Kidney (tissue), 14 donors: Measurements from ENCODE around the gene TGOLN2. TPM values are rescaled to one million over a fixed set of nuclear protein-coding genes. Genes with fewer than 3 reads are reported as not detected.

Experiments used
- DNase-seq, 5 donors: peaks; one replicate each; pipeline ENCODE4 v3.0.0-alpha.2; 2013 to 2020
- FAIRE-seq: peaks from 2 replicates; lab custom pipeline; 2012; peaks lifted over from hg19 to GRCh38; lab: Jason Lieb, UNC
- H3K27ac ChIP-seq, 2 donors: one replicate each; pipeline ENCODE4 v1.7.0; 2013; ENCODE audit warnings: low read depth in 2 of 2, low read length in 2 of 2, inconsistent platforms in 1 of 2
- H3K27me3 ChIP-seq: one replicate; pipeline ENCODE4 v1.7.1; 2013; ENCODE audit warnings: low read length, inconsistent platforms; ENCODE audit not compliant: control insufficient read depth, insufficient read depth
- H3K36me3 ChIP-seq, 3 donors: one replicate each; pipeline versions ENCODE4 v1.7.0 to v1.7.1; 2013; ENCODE audit warnings: low read length in 3 of 3, control low read depth in 1 of 3, inconsistent platforms in 1 of 3; ENCODE audit not compliant: insufficient read depth in 3 of 3, control insufficient read depth in 2 of 3
- H3K4me1 ChIP-seq, 3 donors: one replicate each; pipeline versions ENCODE4 v1.7.0 to v1.7.1; 2013; ENCODE audit warnings: low read length in 3 of 3, inconsistent platforms in 1 of 3, low read depth in 1 of 3; ENCODE audit not compliant: control insufficient read depth in 2 of 3, insufficient read depth in 2 of 3
- H3K4me3 ChIP-seq, 3 donors: one replicate each; pipeline versions ENCODE4 v1.7.0 to v1.8.1; 2013; ENCODE audit warnings: low read length in 3 of 3, control low read depth in 1 of 3, inconsistent platforms in 1 of 3
- H3K9ac ChIP-seq, 3 donors: one replicate each; pipeline versions ENCODE4 v1.7.0 to v1.7.1; 2013; ENCODE audit warnings: low read length in 3 of 3, control low read depth in 1 of 3, inconsistent platforms in 1 of 3
- H3K9me3 ChIP-seq, 3 donors: one replicate each; pipeline versions ENCODE4 v1.7.0 to v1.7.1; 2013; ENCODE audit warnings: low read length in 3 of 3, control low read depth in 1 of 3, inconsistent platforms in 1 of 3; ENCODE audit not compliant: control insufficient read depth in 2 of 3, insufficient read depth in 1 of 3
- CTCF ChIP-seq: IDR thresholded peaks from 3 replicates; pipeline ENCODE4 v1.5.1; 2012; ENCODE audit warnings: mild to moderate bottlenecking, moderate library complexity, borderline replicate concordance; ENCODE audit not compliant: insufficient read depth; ENCODE audit errors: extremely low read depth
- intact Hi-C: fragments of 100-400 bp; cut with DNase I; formaldehyde crosslinking; loops from one replicate; pipeline ENCODE4 v1.11.1; 2022
- polyA plus RNA-seq: library from polyadenylated mRNA; stranded (reverse); fragments of 350-450 nt; fragmentation: Illumina TruSeq; extraction: RNeasy Lipid Tissue Mini Kit (QIAGEN cat#74804); gene quantifications from one replicate; pipeline ENCODE4 v1.2.3, GENCODE V29; 2014; ENCODE audit warnings: low read depth, low replicate concordance; ENCODE audit not compliant: insufficient read depth
- total RNA-seq: library from RNA; stranded (reverse); fragmentation: NEBNext Ultra II Directional; extraction: Animal tissue kit (Norgen Biotek cat#: 25700); gene quantifications from one replicate; pipeline ENCODE4 v1.2.1, GENCODE V29; 2021
- donor health status: control.
- donor health status: control.
- donor health status: control.
- donor health status: control.
- donor health status: control.
- donor health status: DM: yes; HTN: yes; CAD: no.
- donor health status: Normal renal cell carcinoma (clear cell type).

The TGOLN2 gene
- total and polyA plus RNA-seq, 2 donors from 2014 or later, result 71.8 to 175 TPM

- H3K27ac ChIP-seq, result no peak overlapping the region
- TF ChIP-seq CTCF, result no peak
- no peak for FAIRE-seq
Measured at GRCh38 chr2:85288244-85288725, 39.5 kb downstream of the TGOLN2 start.

DNA sequence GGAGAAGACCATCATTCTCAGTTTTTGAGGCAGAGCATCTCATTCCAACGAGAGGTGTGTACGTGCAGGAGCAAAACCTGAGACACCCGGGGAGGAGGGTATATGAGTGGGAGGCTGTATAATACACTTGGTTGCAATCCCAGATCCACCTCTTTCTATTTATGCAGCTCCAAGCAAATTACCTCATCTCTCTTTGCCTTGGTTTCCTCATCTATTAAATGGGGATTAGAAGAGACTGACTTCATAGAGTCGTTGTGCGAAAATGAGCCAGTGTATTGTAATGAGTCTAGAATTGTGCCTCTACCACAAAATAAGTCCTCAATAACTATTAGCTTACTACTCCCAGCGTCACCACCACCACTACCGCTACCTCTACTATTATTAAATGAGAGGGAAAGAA, 40.1 kb downstream of the TGOLN2 start:
- FAIRE-seq, result no peak
- Histone ChIP-seq H3K27me3 (no peaks in the 10 kb centered on the region), H3K27ac (no peak overlapping the region)

More at GRCh38 chr2:85288244-85288725, 39.5 kb downstream of the TGOLN2 start:
- Histone ChIP-seq H3K27me3 (no peaks in the 10 kb centered on the region), H3K4me1 (peaks cover 0 to 2% (median 0%) of the 10 kb centered on the region in 3 donors), H3K4me3 (no peak overlapping the region), H3K36me3 (no peaks in the 10 kb centered on the region), H3K9ac (no peak overlapping the region), H3K9me3 (no peaks in the 10 kb centered on the region)
- intact Hi-C loops, result loop anchor here (10.0 kb wide), 1 partner anchor 363 kb away; no protein-coding TSS in a partner anchor
- DNase-seq, result no peak

DNA sequence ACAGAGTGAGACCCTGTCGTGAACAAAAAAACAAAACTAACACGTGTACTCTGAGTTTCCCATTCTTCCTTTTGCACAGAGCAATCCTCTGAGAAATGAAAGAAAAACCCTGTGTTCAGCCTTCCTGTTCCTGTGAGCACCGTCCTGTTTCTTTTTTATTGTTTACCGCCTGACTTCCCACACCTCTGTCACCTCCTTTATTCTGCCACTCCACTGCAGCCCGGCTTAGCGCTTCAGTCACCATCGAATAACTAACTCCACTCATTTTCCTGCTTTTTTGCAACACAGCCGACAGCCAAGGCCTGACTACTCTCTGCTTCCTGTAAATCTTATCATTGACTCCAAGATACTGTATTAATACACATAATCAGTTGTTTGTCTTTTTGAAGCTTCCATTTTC, 40.9 kb downstream of the TGOLN2 start:
- no peak overlapping the region for H3K4me3 ChIP-seq
- H3K4me1 ChIP-seq, result peaks cover 0 to 2% (median 0%) of the 10 kb centered on the region in 3 donors
- no peak for FAIRE-seq
- H3K27me3 ChIP-seq, result no peaks in the 10 kb centered on the region
- H3K36me3 ChIP-seq, result no peaks in the 10 kb centered on the region
- TF ChIP-seq CTCF, result no peak
- no peak overlapping the region for H3K9ac ChIP-seq
- DNase-seq, result peak in 3 of 5 donors; percentile 42 to 62 (median 52)
- H3K27ac ChIP-seq, result no peak overlapping the region
- no peaks in the 10 kb centered on the region for H3K9me3 ChIP-seq
- intact Hi-C loops, result loop anchor here (10.0 kb wide), 1 partner anchor 362 kb away; no protein-coding TSS in a partner anchor

More for the DNA sequence above, 40.1 kb downstream of the TGOLN2 start:
- Histone ChIP-seq H3K36me3 (no peaks in the 10 kb centered on the region), H3K9me3 (no peaks in the 10 kb centered on the region), H3K4me3 (no peak overlapping the region), H3K4me1 (peaks cover 0 to 2% (median 0%) of the 10 kb centered on the region in 3 donors), H3K9ac (no peak overlapping the region)
- intact Hi-C loops, result loop anchor here (10.0 kb wide), 1 partner anchor 363 kb away; no protein-coding TSS in a partner anchor
- DNase-seq, result no peak
- no peak for TF ChIP-seq CTCF

DNA sequence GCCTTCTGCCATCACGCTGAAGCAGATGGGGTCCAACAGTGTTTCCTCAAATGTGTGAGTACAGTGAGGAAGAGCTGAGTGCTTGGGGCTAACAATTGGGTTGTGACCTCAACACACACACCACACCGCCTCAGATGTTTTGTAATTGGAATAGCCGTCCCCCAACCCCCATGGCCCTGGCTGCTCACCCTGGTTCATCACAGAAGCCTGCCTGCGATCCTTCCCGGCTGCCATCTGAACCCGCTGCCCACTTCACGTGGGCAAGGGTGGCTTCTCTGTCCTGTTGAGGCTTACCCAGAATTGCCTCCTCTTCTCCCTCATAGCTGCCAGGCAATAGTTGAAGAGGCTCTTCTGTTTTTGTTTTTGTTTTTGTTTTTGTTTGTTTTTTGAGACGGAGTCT, 44.1 kb downstream of the TGOLN2 start:
- DNase-seq (no peak), FAIRE-seq (no peak)
- intact Hi-C loops, result loop anchor here (10.0 kb wide), 1 partner anchor 359 kb away; no protein-coding TSS in a partner anchor
- Histone ChIP-seq H3K9ac (no peak overlapping the region), H3K4me1 (peaks cover 0 to 5% (median 3%) of the 10 kb centered on the region in 3 donors), H3K36me3 (no peaks in the 10 kb centered on the region), H3K27me3 (no peaks in the 10 kb centered on the region), H3K27ac (no peak overlapping the region), H3K9me3 (no peaks in the 10 kb centered on the region), H3K4me3 (no peak overlapping the region)
- no peak for TF ChIP-seq CTCF
